NK-92 (cell line): Measurements from ENCODE around the gene MCFD2.

Experiments used
- DNase-seq: peaks from one replicate; lab custom pipeline; 2025; ENCODE audit not compliant: unreplicated experiment; lab: John Stamatoyannopoulos, UW

The MCFD2 gene

GRCh38 chr2:46939626-46940359 lies 24.2 kb upstream of the MCFD2 start:
- no peak for DNase-seq

DNA sequence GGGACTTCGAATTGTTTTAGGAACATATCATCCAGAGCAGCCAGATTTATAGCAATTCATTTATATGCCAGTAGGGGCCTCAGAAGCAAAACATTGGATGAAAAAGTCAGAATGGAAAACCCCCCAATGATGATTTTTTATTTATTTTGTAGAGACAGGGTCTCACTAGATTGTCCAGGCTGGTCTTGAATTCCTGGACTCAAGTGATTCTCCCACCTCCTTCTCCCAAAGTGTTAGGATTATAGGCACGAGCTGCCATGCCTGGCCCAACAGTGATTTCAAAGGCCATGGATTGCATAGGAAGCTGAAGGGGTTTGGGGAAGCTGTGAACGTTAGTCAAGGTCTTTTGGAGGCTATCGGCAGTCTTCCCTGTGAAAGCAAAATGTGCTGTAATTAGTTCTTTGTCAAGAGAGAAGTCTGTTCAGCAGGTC lies 21.9 kb upstream of the MCFD2 start:
- no peak for DNase-seq

- DNase-seq: no peak
Observed at GRCh38 chr2:46936566-46936965, 21.0 kb upstream of the MCFD2 start.

- DNase-seq: no peak
Observed at GRCh38 chr2:46935071-46935470, 19.5 kb upstream of the MCFD2 start.

DNA sequence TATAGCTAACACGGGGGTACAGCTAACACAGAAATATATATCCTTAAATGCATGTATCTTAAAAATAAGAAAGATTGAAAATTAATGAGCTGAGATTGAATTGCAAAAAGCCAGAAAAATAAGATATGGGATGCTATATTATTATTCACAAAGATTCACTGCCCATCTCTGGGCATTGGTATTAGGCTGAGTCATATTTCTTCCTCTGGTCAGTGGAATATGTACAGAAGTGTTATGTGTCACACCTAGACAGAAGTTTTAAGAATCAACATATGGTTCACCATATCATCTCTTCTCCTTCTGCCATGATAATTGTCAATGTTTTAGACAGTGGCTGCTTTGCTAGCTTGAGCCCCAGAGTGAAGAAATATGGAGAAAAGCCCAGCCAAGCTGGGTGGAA lies 14.0 kb upstream of the MCFD2 start:
- no peak for DNase-seq

GRCh38 chr2:46926863-46927262 lies 11.3 kb upstream of the MCFD2 start:
- no peak for DNase-seq

DNA sequence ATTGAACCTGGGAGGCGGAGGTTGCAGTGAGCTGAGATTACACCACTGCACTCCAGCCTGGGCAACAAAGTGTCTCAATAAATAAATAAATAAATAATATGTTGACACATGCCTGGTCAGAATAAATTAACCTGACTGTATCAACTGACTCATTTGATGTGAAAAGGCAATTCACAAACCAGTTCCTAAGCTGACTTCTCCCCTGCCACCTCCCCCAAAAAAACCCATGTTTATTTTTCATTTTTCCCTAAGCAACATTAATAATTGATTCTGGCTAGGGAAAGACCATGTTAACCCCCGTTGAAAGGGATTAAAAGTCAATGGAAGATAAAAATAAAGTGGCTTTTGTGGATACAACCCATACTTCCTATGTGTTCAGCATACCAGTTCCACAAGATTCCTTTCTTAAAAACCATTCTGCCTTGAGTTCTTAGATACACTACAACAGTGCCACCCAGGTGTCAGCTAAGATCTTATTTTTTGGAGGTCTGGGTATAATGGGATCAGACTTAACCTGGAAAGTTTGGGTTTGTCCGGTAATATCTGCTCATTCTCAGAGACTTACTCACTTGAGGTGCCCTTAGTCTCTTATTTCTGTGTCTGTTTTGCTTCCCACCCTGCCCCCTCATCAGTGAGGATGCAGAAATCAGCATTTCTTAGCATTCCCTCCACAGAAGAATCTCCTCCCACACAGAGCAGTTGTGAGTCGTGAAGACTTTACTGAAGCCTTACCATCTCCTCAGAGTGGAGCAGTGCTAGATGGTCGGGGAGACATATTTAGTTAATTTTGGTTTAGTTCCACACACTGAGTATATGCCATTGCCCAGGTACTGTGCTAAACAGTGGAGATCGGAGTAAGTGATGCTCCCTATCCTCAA lies 10.1 kb upstream of the MCFD2 start:
- DNase-seq: no peak

- DNase-seq: no peak
Observed at GRCh38 chr2:46924608-46925007, 9.0 kb upstream of the MCFD2 start.

- DNase-seq: no peak
Observed at GRCh38 chr2:46924038-46924437, 8.4 kb upstream of the MCFD2 start.

- no peak for DNase-seq
Observed at GRCh38 chr2:46923041-46923528, 7.5 kb upstream of the MCFD2 start.

- no peak for DNase-seq
Observed at GRCh38 chr2:46922606-46923005, 7.0 kb upstream of the MCFD2 start.

DNA sequence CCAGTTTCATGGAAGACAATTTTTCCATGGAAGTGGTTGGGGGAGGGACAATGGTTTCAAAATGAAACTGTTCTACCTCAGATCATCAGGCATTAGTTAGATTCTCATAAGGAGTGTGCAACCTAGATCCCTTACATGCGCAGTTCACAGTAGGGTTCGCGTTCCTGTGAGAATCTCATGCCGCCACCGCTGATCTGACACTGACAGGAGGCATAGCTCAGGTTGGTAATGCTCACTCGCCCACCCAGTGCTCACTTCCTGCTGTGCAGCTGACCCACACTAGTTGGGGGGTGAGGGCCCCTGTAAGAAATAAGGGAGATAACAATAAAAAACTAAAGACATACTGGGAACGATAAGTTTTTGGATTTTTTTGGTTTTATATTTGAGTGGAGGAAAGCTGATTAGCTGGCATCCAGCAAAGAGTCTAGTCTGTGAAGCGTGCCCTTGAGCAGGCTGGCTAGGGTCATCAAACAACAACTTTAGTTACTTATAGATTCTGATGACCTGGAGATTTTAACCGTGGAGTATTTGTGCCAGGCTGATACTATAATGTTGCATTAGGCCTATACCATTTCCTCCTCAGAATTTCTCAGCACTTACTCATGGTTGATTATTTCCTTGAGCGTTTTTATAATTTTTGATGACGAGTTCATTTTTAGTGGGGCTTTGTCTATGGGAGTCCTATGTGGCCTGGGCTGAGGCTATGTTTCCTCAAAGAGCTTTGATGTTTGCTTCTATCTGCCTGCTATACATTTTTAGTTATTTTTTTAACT lies 6.3 kb upstream of the MCFD2 start:
- no peak for DNase-seq

GRCh38 chr2:46917628-46918027 lies 2.0 kb upstream of the MCFD2 start:
- no peak for DNase-seq

DNA sequence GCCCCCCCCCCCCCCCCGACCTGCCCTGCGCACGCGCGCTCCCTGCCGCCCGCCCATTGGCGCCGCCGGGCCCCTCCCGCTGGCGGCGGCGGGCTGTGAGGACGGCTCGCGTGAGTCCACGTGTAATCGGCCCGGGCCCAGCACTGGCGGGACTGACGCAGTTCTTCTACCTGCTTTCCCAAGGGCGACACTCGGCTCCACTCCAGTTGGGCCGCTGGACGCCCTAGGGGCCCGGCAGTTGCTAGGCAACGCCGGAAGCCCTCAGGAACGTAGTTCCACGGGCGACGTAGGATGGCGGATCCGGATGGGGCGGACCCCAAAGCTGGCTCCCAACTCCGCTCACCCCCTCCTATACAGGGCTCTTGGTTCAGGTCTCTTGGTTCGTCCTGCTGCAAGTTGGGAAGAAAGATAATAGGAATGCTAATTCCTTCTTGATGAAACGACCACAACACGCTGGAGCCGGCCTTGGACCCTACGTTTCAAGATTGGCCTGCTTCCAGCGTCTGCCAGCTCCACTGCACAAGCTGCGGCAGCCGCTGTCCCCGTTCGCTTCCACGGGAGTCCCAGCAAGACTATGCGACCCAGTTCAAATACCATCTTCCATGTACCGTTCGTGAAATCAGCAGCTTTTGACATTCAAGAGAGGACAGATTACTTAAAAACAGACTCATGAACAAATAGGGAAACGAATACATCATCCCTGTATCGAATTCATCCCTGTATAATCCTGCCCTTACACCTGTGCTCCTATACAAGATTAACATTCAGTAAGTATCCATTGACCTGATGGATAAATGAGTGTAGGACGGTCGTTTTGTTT lies 415 bp upstream of the MCFD2 start:
- DNase-seq: no peak

DNA sequence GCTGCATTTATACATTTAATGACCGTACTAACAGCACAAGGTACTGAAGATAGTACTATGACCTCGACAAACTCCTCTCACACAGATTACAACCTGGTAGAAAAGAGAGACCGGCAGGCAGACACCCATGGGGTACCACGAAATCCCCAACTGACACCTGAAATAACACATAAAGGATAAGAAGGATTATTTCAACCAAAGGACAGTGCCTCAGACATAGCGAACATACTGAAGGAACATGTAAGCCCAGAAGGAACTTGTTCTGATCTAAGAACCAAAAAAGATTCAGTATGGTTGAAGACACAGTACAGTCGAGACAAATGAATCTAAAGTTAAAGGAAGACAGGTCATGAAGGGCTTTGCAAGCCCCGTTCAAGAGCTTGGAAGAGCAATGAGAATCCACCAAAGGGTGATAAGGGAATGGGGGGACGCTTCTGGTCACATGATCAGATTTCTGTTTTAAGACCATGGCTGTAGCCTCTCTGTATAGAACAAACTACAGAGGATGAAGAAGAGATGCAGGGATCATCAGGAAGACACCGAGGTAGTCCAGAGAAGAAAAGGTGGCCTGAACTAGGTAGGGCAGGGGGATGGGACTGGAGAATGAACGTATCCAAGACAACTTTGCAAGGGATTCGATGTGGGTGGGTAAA lies 902 bp downstream of the MCFD2 start:
- no peak for DNase-seq

- DNase-seq: no peak
Observed at GRCh38 chr2:46913471-46914381, 1.9 kb downstream of the MCFD2 start.

DNA sequence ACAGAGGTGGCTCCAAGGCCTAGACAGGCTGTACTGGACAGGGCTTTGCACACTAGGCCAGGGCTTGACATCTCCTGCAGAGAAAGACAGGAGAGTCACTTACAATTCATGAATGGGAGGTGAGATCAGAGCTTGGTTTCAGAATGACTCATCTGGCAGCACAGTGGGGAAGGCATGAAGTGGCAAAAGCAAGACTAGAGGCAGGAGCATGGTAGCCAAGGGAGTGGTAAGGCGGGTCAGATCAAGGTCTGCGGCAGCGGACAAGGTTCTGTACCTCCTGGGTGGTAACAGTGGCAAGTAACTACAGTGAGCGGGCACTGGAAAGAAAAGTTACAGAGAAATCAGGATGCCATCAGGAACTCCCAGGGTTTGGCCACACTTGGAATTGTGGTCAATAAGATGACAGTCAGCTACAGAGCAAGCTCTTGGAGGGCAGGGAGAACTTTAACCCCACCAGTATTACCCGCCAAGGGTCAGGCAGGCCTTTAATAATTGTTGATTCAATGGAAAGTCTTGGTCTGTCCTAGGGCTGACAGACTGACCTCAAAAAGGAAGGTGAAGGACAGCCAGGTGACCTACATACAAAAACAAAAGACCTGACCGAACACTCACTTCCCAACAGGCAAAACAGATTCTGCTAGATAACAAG lies 5.7 kb downstream of the MCFD2 start:
- no peak for DNase-seq

- no peak for DNase-seq
Observed at GRCh38 chr2:46909150-46909549, 6.5 kb downstream of the MCFD2 start.
